GM12878 (cell line): ENCODE results near the gene PHACTR1. TPM values are rescaled to one million over a fixed set of nuclear protein-coding genes. Genes with fewer than 3 reads are reported as not detected.

ENCODE experiments used
- SP1 ChIP-seq: IDR thresholded peaks from one replicate; pipeline ENCODE4 v1.6.1; 2011; ENCODE audit warnings: low read depth, low read length
- SREBF2 ChIP-seq: IDR thresholded peaks from 2 replicates; pipeline ENCODE4 v1.6.1; 2012; ENCODE audit warnings: mild to moderate bottlenecking, low read length
- SUZ12 ChIP-seq: fragments of 200-600 bp; sonication (generic); IDR thresholded peaks from one replicate; pipeline ENCODE4 v1.6.1; 2018; ENCODE audit warnings: antibody characterized with exemption, mild to moderate bottlenecking; ENCODE audit not compliant: unreplicated experiment
- ZBTB40 ChIP-seq: fragments of 450-650 bp; IDR thresholded peaks from 2 replicates; pipeline ENCODE4 v1.6.1; 2016; ENCODE audit warnings: mild to moderate bottlenecking, moderate library complexity, borderline replicate concordance
- ZNF592 ChIP-seq: fragments of 450-650 bp; IDR thresholded peaks from 2 replicates; pipeline ENCODE4 v1.6.1; 2017; ENCODE audit warnings: mild to moderate bottlenecking, moderate library complexity
- polyA plus RNA-seq, 11 experiments: library from polyadenylated mRNA; depleted of rRNA in 4 of 11; unstranded in 6 of 11; stranded (reverse) in 5 of 11; fragments of >200 nt; fragmentation: Nextera tagmentation in 4 of 11; fragmentation: Illumina TruSeq in 1 of 11; extraction: Ambion mirVana in 4 of 11; extraction: Trizol in 1 of 11; gene quantifications; 1 replicate in 1 of 11; 2 replicates in 10 of 11; pipeline versions ENCODE4 v1.2.1 to v1.2.3, GENCODE V29; 2011 to 2016; ENCODE audit warnings: inconsistent platforms in 2 of 11, missing spikeins in 2 of 11, low read depth in 1 of 11
- total RNA-seq, 4 experiments: library from RNA; depleted of rRNA in 3 of 4; stranded (reverse); fragments of >200 nt in 3 of 4; fragmentation: Illumina TruSeq in 1 of 4; extraction: Trizol in 1 of 4; gene quantifications; 2 replicates each; pipeline versions ENCODE4 v1.2.1 to v1.2.3, GENCODE V29; 2013 to 2021

The PHACTR1 gene
- total and polyA plus RNA-seq, 10 of the 15 experiments (the other 5 are each of a cell fraction or from before 2014, with no cell fraction given), result 34.2 to 94.6 (median 62.3) TPM

DNA sequence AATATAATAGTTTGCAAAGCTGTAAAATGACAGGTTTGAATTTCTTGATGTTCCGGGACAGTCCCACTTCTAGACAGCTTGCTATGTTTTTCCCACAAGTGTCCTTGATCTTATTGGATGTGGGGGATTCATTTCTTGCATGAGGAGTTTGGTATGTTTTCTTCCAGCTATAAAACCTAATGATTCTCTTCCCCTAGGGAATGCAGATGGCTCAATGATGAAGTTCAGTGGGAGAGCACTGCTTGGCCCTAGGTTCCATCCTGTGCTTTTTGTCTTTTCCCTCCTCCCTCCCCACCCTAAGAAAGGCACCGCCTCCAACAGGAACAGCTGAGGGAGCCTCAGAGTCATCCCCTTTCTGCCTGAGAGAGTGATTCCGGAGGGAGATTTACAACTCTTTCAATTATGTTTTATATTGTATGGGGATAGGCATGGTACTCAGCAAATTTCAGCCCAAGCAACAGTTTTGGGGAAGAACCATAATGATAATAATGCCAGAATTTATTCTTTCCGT lies 149.2 kb downstream of the PHACTR1 start (continued):
- no peak for TF ChIP-seq ZNF592
- TF ChIP-seq ZBTB40, result no peak
- no peak for TF ChIP-seq SUZ12
- no peak for TF ChIP-seq SREBF2
- TF ChIP-seq SP1, result no peak
